OCI-LY7 (cell line): ENCODE data around the gene DGUOK.

Experiments
- CTCF ChIP-seq: fragments of 200-600 bp; sonication (generic); conservative IDR thresholded peaks from 2 replicates; pipeline ENCODE4 v1.5.1; 2014; ENCODE audit warnings: mild to moderate bottlenecking, antibody characterized with exemption, low read length, moderate library complexity, mixed read lengths
- EZH2phosphoT487 ChIP-seq: fragments of 200-600 bp; sonication (generic); IDR thresholded peaks from 2 replicates; pipeline ENCODE4 v1.6.1; 2018; ENCODE audit warnings: low read depth, borderline replicate concordance, mild to moderate bottlenecking, mixed run types, antibody characterized with exemption, low read length, moderate library complexity, mixed read lengths

GRCh38 chr2:73907840-73908452 is 18.7 kb upstream of the DGUOK start:
- TF ChIP-seq CTCF (peak; percentile 78), EZH2phosphoT487 (no peak)
